ENCODE measurements around the gene SIX2. TPM values are rescaled to one million over a fixed set of nuclear protein-coding genes. Genes with fewer than 3 reads are reported as not detected.

SIX2 gene
- total RNA-seq, 4 donors from 2014 or later = 0.34 to 1.2 (median 0.60) TPM; not detected in 1

- no peaks in the 10 kb centered on the region for H3K9me3 ChIP-seq
- no peak overlapping the region for H3K4me3 ChIP-seq
- H3K36me3 ChIP-seq = no peaks in the 10 kb centered on the region
- TF ChIP-seq POLR2AphosphoS5 (IDR thresholded peaks at IDR 0.05) (no peak), EP300 (IDR thresholded peaks at IDR 0.05) (no peak), CTCF (IDR thresholded peaks at IDR 0.05) (no peak), POLR2A (IDR thresholded peaks at IDR 0.05) (no peak)
- no peak for DNase-seq (ENCODE audit: low spot score in 2 of 2)
- H3K27me3 ChIP-seq = peaks cover 34% of the 10 kb centered on the region
- WGBS = 0% methylated on average over 1 of the region's 5 CpGs
- H3K27ac ChIP-seq = no peak overlapping the region
- H3K4me1 ChIP-seq = peaks cover 25% of the 10 kb centered on the region
These were observed 47.0 kb downstream of the SIX2 start for GRCh38 chr2:44962176-44962695.

GRCh38 chr2:44960871-44961270, 48.4 kb downstream of the SIX2 start:
- no peak for DNase-seq (ENCODE audit: low spot score in 2 of 2)
- H3K27me3 ChIP-seq = peaks cover 43% of the 10 kb centered on the region
- H3K4me3 ChIP-seq = no peak overlapping the region
- TF ChIP-seq POLR2AphosphoS5 (IDR thresholded peaks at IDR 0.05) (no peak), EP300 (IDR thresholded peaks at IDR 0.05) (no peak), POLR2A (IDR thresholded peaks at IDR 0.05) (no peak), CTCF (IDR thresholded peaks at IDR 0.05) (no peak)
- peak overlapping the region; percentile 21 for H3K27ac ChIP-seq
- 61% methylated on average over 4 of the region's 5 CpGs for WGBS
- peaks cover 29% of the 10 kb centered on the region for H3K4me1 ChIP-seq
- no peaks in the 10 kb centered on the region for H3K36me3 ChIP-seq
- H3K9me3 ChIP-seq = no peaks in the 10 kb centered on the region

DNA sequence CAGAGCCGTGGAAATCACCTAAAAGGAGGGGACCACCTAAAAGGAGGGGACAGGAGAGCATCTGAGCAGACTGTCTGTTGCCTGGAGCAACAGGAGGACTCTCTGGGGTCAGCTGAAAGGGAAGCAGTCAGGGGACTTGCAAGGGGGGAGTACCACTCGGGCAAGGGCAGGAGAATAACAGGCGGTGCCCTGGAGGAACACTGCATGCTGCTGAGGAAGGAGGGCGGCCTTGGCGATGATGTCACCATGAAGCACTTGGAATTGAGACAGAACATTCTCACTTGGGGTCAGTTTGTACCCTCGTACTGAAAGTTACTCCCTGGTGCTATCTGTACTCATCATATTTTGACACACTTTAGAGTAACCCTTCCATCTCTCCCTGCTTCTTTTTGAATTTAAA, 49.4 kb downstream of the SIX2 start:
- Histone ChIP-seq H3K27me3 (peaks cover 46% of the 10 kb centered on the region), H3K27ac (peak overlapping the region; percentile 75), H3K4me1 (peaks cover 31% of the 10 kb centered on the region), H3K4me3 (no peak overlapping the region), H3K36me3 (no peaks in the 10 kb centered on the region), H3K9me3 (no peaks in the 10 kb centered on the region)
- TF ChIP-seq EP300 (IDR thresholded peaks at IDR 0.05) (no peak), POLR2A (IDR thresholded peaks at IDR 0.05) (no peak), POLR2AphosphoS5 (IDR thresholded peaks at IDR 0.05) (no peak), CTCF (IDR thresholded peaks at IDR 0.05) (no peak)
- DNase-seq (ENCODE audit: low spot score in 2 of 2) = peak in 1 of 2 donors; percentile 71
- WGBS = 67% methylated on average over 6 of the region's 6 CpGs

- DNase-seq (ENCODE audit: low spot score in 2 of 2) = no peak
- H3K36me3 ChIP-seq = no peaks in the 10 kb centered on the region
- WGBS = 44% methylated on average over 6 of the region's 6 CpGs
- no peak overlapping the region for H3K4me3 ChIP-seq
- no peak for TF ChIP-seq POLR2AphosphoS5 (IDR thresholded peaks at IDR 0.05)
- no peak for TF ChIP-seq POLR2A (IDR thresholded peaks at IDR 0.05)
- TF ChIP-seq CTCF (IDR thresholded peaks at IDR 0.05) = no peak
- TF ChIP-seq EP300 (IDR thresholded peaks at IDR 0.05) = no peak
- peaks cover 63% of the 10 kb centered on the region for H3K27me3 ChIP-seq
- no peaks in the 10 kb centered on the region for H3K9me3 ChIP-seq
- peaks cover 38% of the 10 kb centered on the region for H3K4me1 ChIP-seq
- peak overlapping the region; percentile 71 for H3K27ac ChIP-seq
These were observed 51.5 kb downstream of the SIX2 start for GRCh38 chr2:44957656-44958327.

DNA sequence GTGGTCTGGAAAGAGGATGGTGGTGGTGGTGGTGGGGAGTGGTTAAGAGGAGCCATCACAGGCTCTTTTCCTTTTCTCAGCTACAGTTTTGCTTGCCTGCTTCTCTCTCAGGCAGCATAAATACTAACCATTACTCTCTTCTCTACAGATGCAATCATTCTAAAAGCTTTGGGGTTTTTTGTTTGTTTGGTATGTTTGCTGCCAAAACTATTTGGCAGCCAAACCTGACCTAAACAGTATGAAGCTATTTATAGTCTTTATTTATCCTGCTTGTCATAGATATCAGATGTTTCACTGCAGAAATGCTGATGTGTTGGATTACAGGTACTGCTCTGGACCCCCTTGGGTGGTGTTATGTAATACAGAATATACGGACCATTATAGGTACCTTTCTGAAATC, 52.4 kb downstream of the SIX2 start:
- Histone ChIP-seq H3K36me3 (no peaks in the 10 kb centered on the region), H3K27me3 (peaks cover 68% of the 10 kb centered on the region), H3K4me1 (peaks cover 48% of the 10 kb centered on the region), H3K27ac (no peak overlapping the region), H3K4me3 (no peak overlapping the region), H3K9me3 (no peaks in the 10 kb centered on the region)
- WGBS = 58% methylated on average over 1 of the region's 1 CpG
- DNase-seq (ENCODE audit: low spot score in 2 of 2) = no peak
- TF ChIP-seq EP300 (IDR thresholded peaks at IDR 0.05) (no peak), CTCF (IDR thresholded peaks at IDR 0.05) (no peak), POLR2AphosphoS5 (IDR thresholded peaks at IDR 0.05) (no peak), POLR2A (IDR thresholded peaks at IDR 0.05) (no peak)
